Calu3 (cell line): ENCODE measurements around the gene FOXP1. TPM values are rescaled to one million over a fixed set of nuclear protein-coding genes. Genes with fewer than 3 reads are reported as not detected.

Experiments used
- BruUV-seq: library from RNA; stranded (reverse); fragments of 400-500 nt; replicated peaks from 2 replicates; lab custom pipeline; 2021; lab: Mats Ljungman, UMichigan
- CTCF ChIA-PET: fragments of 300-600 bp; sonication (Branson Sonifier 250); formaldehyde crosslinking; loops from one replicate; lab custom pipeline; 2022; ENCODE audit warnings: antibody characterized with exemption; lab: Charles Lee
- DNase-seq: peaks from one replicate; pipeline ENCODE4 v3.0.0; 2022
- H3K27ac Mint-ChIP-seq: one replicate; pipeline ENCODE4 v1.8.0; 2022; ENCODE audit warnings: mixed read lengths; ENCODE audit not compliant: unreplicated experiment
- H3K27me3 Mint-ChIP-seq: one replicate; pipeline ENCODE4 v1.8.0; 2022; ENCODE audit warnings: mixed read lengths; ENCODE audit not compliant: unreplicated experiment
- H3K36me3 Mint-ChIP-seq: one replicate; pipeline ENCODE4 v1.8.0; 2022; ENCODE audit warnings: mild to moderate bottlenecking, moderate library complexity, mixed read lengths; ENCODE audit not compliant: insufficient read depth, unreplicated experiment
- H3K4me1 Mint-ChIP-seq: one replicate; pipeline ENCODE4 v1.8.0; 2022; ENCODE audit warnings: mild to moderate bottlenecking, low read depth, mixed read lengths; ENCODE audit not compliant: unreplicated experiment
- H3K4me3 Mint-ChIP-seq: one replicate; pipeline ENCODE4 v1.8.0; 2022; ENCODE audit warnings: mild to moderate bottlenecking, low read depth, moderate library complexity, mixed read lengths; ENCODE audit not compliant: unreplicated experiment
- H3K9me3 Mint-ChIP-seq: one replicate; pipeline ENCODE4 v1.8.0; 2022; ENCODE audit warnings: low read depth, mixed read lengths; ENCODE audit not compliant: unreplicated experiment
- CTCF ChIP-seq: fragments of 200-600 bp; IDR thresholded peaks from one replicate; pipeline ENCODE4 v1.8.0; 2022; ENCODE audit warnings: antibody characterized with exemption; ENCODE audit not compliant: unreplicated experiment
- intact Hi-C: fragments of 100-400 bp; cut with micrococcal nuclease; formaldehyde crosslinking; loops from one replicate; pipeline ENCODE4 v1.10.0; 2022; ENCODE audit not compliant: unreplicated experiment
- total RNA-seq: library from RNA; stranded (reverse); gene quantifications from 2 replicates; pipeline ENCODE4 v1.2.3, GENCODE V29; 2022

FOXP1 gene
- total RNA-seq, 1 experiment from 2014 or later: 82.8 TPM

DNA sequence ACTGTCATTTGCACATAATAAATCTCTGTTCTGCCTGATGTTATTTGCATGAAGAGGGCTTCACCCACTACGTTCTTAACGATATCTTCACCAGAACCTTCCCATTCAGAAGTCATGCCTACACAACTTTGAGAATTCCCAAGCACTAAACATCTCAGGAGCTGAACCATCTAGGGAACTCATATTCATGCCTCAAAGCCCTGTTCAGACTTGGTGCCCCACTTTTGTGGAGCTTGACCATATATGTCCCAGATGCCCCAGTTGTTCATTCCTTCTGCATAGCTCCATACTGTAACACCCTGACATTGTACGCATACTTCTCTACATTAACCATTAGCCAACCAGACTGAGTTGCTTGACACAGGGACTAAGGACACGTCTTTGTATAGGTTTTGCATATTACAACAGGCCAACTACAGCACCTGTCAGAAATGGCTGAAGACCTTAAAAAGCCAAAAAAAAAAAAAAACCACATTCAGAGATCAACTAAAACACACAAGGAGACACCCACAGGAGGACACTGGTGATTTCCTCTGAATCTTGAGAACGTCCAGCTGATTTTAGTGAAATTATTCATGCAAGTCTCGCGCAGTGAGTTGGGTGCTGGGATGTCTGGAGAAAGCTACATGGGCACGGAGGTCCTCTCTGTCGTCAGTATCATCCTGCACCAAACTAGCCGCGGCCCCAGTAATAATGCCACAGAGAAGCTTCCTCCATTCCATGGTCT, 141.4 kb downstream of the FOXP1 start:
- no peaks in the 10 kb centered on the region for H3K36me3 Mint-ChIP-seq
- no peak for TF ChIP-seq CTCF
- H3K27me3 Mint-ChIP-seq: no peaks in the 10 kb centered on the region
- H3K4me3 Mint-ChIP-seq: no peak overlapping the region
- no peaks in the 10 kb centered on the region for H3K9me3 Mint-ChIP-seq
- CTCF ChIA-PET: interaction anchor here (0.7 kb wide), 1 partner anchor 341 kb away, joined by 3 read pairs; no protein-coding TSS in a partner anchor
- no peak overlapping the region for H3K27ac Mint-ChIP-seq
- intact Hi-C loops: no loop called here
- no TSS peak for BruUV-seq
- no peak for DNase-seq
- no peaks in the 10 kb centered on the region for H3K4me1 Mint-ChIP-seq

DNA sequence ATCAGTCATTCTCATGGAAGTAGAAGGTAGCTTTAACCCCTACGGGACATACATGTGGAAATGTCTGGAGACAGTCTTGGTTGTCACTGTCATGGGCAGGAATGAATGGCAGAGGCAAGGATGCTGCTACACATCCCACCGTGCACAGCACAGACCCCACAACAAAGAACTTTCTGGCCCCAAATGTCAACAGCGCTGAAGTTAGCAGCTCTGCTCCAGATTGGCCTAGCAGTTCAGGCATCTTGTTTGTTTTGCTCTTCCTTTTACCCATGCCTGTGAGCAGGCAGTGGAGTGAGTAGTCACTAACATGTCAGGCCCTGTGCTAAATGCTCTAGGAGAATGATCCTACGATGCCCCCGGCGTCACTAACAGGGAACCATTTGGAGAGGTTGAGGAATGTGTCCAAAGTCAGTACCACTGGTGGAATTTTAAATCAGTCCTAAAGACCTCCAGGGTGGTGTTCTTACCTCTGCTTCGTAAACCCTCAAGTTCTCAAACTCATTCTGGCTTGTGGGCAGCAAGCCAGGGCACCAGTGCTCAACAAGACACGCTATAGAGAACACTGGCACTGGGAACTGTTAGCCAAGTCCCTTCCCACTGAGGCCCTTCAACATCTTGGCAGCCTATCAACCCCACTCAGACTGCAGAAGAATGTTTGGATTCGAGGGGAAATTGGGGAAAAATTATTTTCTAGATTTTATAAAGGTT, 142.2 kb downstream of the FOXP1 start:
- Mint-ChIP-seq H3K9me3 (no peaks in the 10 kb centered on the region), H3K4me1 (no peaks in the 10 kb centered on the region), H3K27me3 (no peaks in the 10 kb centered on the region), H3K4me3 (no peak overlapping the region), H3K36me3 (no peaks in the 10 kb centered on the region), H3K27ac (no peak overlapping the region)
- CTCF ChIA-PET: no interaction called here
- no peak for TF ChIP-seq CTCF
- no TSS peak for BruUV-seq
- intact Hi-C loops: no loop called here
- no peak for DNase-seq

DNA sequence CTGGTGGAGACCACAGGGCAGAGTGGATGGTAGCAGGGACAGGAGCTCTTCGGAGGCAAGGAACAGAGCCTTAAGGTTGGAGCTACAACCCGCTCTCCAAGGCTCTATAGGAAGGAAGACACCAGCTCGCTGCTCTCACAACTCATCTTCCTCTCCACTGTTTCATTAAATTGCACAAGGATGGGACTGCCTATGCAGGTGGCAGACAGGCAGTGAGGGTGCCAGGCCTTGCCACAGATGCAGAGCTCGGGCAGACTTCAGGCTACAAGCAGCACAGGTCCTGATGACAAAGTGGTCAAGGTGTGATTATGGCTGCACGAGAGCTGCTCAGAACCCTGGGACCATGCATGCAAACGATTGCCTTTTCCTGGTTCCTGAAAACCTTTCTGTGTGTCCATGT, 144.6 kb downstream of the FOXP1 start:
- Mint-ChIP-seq H3K27ac (no peak overlapping the region), H3K36me3 (no peaks in the 10 kb centered on the region), H3K4me1 (no peaks in the 10 kb centered on the region), H3K9me3 (no peaks in the 10 kb centered on the region), H3K27me3 (no peaks in the 10 kb centered on the region), H3K4me3 (no peak overlapping the region)
- intact Hi-C loops: no loop called here
- no TSS peak for BruUV-seq
- no peak for TF ChIP-seq CTCF
- DNase-seq: no peak
- CTCF ChIA-PET: no interaction called here

DNA sequence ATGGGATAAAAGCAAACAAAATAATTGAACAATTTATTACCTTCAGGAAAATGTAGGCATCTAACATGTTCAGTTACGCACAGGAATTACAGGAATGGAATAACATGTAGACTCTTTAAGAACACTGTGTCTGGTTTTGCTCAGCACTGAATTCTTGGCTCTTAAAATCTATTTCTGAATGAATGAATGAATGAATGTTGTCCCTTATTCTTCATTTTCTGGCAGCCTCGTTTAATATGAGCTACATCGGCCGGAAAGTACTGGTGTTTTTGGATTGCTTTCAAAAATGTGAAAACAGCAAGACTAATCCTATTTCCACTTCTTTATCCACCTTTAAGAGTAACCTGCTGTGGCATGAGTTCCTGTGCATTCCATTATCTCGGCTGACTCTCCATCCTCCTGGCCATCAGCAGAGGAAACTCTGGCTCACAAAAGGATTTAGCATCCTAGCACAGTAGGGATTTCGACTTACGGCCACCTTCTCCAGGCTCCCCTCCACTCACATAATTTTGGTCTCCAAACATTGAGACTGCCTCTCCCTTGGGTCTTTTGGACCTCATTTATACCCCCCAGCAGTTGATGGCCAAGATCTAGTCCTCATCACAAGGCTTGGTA, 145.3 kb downstream of the FOXP1 start:
- Mint-ChIP-seq H3K27me3 (no peaks in the 10 kb centered on the region), H3K36me3 (no peaks in the 10 kb centered on the region), H3K4me1 (no peaks in the 10 kb centered on the region), H3K27ac (no peak overlapping the region), H3K4me3 (no peak overlapping the region), H3K9me3 (no peaks in the 10 kb centered on the region)
- CTCF ChIA-PET: no interaction called here
- TF ChIP-seq CTCF: no peak
- intact Hi-C loops: no loop called here
- DNase-seq: no peak
- BruUV-seq: no TSS peak
